ENCODE measurements around the gene INSYN2A.

The INSYN2A gene

DNA sequence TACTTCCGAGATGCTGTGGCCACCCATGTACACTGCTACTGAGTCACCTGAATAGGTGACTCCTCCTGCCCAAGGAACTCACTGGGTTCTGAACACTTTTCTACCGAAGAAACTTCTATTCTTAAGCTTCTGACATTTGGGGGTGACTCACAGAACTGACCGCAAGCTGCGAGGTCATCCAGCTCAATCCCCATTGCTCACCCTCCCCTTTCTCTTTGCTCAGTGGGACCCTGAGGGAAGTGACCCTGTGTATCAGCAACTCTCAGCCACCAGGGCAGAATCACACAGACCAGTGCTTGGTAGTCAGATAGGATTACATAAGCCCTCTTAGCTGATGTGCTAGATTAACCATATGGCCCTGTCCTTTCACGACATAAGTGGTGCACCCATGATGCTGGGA lies 46.3 kb downstream of the INSYN2A start:
- DNase-seq (ENCODE audit: low read depth): no peak
- no peak for TF ChIP-seq CTCF (IDR thresholded peaks at IDR 0.05; ENCODE audit: low read depth, low read length, missing control alignments)
- H3K4me3 ChIP-seq (ENCODE audit: low read depth, low read length): no peak overlapping the region

DNA sequence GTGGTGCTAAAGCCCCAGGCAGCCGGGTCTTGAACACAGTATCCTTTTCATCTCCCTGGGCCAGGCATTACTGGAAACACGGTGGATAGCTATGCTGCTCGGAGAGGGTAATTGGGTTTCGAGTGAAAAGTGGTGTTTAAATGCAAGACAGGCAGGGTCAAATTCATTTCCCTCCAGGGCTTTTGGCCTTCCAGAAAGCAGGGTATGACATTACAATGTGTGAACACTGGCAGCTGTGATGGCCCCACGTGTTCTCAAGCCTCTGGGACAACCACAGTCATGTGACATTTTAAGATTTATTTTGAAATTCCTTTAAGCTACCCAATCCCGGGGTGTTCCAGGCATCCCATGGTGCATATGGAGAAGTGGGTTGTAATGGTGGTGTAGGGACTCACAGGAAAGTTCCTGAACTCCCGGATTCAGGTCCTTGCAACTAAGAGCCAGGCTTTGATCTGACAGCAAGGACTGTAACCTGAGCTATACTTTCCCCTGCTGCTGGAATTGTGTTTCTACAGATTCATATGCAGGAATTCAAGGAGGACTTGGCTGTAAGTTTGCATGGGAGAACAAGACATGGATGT lies 46.8 kb downstream of the INSYN2A start:
- TF ChIP-seq CTCF (IDR thresholded peaks at IDR 0.05; ENCODE audit: low read depth, low read length, missing control alignments): no peak
- DNase-seq (ENCODE audit: low read depth): no peak
- H3K4me3 ChIP-seq (ENCODE audit: low read depth, low read length): no peak overlapping the region

- no peak overlapping the region for H3K4me3 ChIP-seq (ENCODE audit: low read depth, low read length)
- no peak for DNase-seq (ENCODE audit: low read depth)
- TF ChIP-seq CTCF (IDR thresholded peaks at IDR 0.05; ENCODE audit: low read depth, low read length, missing control alignments): no peak
Measured at GRCh38 chr10:127148933-127149220, 47.5 kb downstream of the INSYN2A start.

DNA sequence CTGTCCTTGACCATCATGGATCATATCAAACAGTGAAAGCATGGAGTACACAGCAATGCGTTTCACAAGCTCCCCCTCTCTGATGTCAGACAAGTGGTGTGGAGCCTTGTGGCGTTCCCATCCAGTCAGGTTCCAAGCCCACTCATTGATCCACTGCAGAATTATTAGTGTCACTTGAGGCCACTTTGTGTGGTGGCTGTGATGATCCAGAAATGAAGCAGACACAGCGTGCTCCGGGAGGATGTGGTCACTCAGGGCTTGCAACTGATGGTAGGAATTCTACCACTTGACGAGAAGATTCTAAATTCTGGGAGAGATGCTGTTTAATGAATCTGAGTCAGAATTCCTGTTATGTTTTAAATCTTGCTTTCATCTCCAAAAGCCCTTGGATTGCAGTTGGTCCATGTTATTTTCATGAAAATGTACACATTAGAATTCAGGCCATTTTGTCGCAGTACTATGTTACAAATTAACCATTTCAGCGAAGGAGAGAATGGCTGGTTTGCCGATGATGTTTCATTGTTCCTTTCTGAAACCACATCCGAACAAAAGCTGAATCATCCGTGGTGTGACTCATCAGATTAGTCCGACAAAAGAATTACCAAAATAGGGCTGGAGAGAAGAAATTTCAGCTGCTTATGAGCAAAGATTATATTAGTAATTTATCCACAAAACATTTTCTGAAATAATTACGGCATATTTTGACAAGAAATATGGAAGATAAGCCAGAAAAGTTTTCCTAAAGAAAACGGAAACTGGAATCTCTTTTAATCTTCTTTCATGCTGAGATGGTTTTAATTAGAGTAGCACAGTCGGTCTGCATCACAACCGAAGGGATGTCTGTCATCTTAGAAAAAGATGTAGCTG lies 48.1 kb downstream of the INSYN2A start:
- no peak for TF ChIP-seq CTCF (IDR thresholded peaks at IDR 0.05; ENCODE audit: low read depth, low read length, missing control alignments)
- no peak overlapping the region for H3K4me3 ChIP-seq (ENCODE audit: low read depth, low read length)
- no peak for DNase-seq (ENCODE audit: low read depth)

GRCh38 chr10:127146661-127147060 lies 49.7 kb downstream of the INSYN2A start:
- H3K4me3 ChIP-seq (ENCODE audit: low read depth, low read length): no peak overlapping the region
- TF ChIP-seq CTCF (IDR thresholded peaks at IDR 0.05; ENCODE audit: low read depth, low read length, missing control alignments): no peak
- no peak for DNase-seq (ENCODE audit: low read depth)
